HTERT RPE-1 (cell line): Measurements from ENCODE around the gene SNF8.
"Not testable (repeated sequence)": the region's sequence is repeated elsewhere in the genome, so short reads cannot be mapped to it uniquely, and the experiment has no call there.

ENCODE experiments used
- in situ Hi-C: fragments of 300-500 bp; cut with MboI; formaldehyde crosslinking; loops from 4 replicates; pipeline ENCODE4 v1.14.3; 2020; ENCODE audit warnings: low sequenced_read_pairs

The SNF8 gene, protein sequence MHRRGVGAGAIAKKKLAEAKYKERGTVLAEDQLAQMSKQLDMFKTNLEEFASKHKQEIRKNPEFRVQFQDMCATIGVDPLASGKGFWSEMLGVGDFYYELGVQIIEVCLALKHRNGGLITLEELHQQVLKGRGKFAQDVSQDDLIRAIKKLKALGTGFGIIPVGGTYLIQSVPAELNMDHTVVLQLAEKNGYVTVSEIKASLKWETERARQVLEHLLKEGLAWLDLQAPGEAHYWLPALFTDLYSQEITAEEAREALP

DNA sequence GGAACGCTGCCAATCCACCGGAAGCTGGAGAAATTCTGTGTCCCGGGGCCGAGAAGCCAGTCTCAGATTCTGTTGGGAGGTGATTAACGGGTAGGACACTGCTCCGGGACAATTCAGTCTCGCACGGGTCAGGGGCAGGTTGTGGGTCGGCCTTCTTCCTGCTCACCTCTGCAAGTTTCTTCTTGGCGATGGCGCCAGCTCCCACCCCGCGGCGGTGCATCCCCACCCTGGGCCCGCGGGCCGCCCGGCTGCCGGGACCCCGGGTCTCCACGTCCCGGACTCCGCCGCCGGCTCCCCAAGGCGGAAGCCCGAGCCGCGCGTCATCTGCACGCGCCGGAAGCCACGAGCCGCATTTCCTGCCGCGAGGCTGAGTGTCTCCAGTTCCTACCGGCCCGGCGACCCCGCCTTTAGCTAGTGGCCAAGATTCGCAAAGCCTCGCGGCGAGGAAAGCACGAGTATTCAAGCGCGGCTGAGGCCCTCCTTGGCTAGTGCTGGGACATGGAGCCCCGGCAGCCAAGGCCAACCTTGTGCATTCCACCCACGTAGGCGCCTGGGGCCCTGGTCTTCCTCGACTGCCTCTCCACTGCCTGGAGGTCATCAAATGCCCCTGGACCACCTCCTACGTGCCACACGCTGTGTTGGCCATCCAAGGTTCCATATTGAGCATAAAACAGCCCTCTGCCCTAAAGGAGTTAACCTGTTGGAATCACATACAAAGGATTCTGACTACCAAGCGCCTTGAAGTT lies at the start of gene SNF8:
SNF8 (minus strand) TSS at position 328 of the 746 bp plus-strand sequence; CDS start at position 220, 108 bp downstream.
- in situ Hi-C loops, result no loop called here

DNA sequence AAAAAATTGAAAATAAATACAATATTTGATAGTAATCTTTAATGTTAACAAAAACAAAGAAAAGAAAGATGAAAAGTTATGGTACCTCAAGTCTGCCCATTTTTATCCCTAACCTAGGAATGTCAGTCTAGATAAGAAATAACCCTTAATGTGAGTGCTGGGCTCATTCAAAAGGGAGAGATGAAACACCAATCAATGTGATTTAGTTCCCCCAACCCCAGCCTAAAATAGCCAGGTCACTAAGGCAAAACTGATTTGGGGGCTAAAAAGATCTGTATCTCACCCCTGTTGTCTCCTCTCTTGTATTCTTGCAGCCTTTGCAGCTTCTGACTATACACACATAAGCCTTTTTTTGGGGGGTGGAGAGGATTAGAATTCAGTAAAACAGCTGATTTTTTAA lies 49.3 kb upstream of the SNF8 start:
- in situ Hi-C loops, result no loop called here

DNA sequence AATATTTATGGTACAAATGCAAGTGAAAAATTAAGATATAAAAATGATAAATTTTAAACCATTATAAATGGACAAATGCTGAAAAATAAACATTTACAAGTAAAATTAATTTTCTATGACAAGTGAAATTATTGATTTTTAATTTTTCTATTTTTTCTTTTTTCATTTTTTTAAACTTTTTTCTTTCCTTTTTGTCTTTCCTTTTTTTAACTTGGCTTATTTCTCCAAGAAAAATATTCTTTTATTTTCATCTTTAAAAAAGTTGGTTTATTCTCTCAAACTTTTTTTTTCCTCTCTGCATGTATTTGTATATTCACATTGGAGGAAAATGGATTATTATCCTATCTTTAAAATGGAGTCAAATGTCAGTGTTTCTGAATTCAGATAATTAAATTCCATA lies 48.7 kb upstream of the SNF8 start:
- in situ Hi-C loops, result no loop called here

DNA sequence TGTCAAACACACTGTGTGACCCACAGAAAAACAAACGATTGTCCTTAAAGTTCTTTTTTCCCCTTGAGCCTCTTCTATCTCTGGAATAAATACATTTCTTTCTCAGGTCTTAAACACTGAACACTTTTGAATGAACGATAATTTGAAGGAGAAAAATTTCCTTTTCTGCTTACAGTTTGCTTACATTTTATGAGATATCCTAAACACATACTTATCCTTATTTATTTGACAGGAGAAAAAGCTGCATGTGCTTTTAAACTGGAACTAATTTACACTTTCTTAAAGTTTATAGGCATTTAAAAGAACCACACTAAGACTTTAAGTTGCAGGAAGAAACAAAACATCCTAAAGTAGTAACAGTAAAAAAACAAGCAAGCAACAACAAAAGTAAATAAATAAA lies 47.8 kb upstream of the SNF8 start:
- in situ Hi-C loops, result no loop called here

GRCh38 chr17:48990882-48991357 lies 46.3 kb upstream of the SNF8 start:
- in situ Hi-C loops, result no loop called here

GRCh38 chr17:48989100-48989499 lies 44.5 kb upstream of the SNF8 start:
- in situ Hi-C loops, result no loop called here

DNA sequence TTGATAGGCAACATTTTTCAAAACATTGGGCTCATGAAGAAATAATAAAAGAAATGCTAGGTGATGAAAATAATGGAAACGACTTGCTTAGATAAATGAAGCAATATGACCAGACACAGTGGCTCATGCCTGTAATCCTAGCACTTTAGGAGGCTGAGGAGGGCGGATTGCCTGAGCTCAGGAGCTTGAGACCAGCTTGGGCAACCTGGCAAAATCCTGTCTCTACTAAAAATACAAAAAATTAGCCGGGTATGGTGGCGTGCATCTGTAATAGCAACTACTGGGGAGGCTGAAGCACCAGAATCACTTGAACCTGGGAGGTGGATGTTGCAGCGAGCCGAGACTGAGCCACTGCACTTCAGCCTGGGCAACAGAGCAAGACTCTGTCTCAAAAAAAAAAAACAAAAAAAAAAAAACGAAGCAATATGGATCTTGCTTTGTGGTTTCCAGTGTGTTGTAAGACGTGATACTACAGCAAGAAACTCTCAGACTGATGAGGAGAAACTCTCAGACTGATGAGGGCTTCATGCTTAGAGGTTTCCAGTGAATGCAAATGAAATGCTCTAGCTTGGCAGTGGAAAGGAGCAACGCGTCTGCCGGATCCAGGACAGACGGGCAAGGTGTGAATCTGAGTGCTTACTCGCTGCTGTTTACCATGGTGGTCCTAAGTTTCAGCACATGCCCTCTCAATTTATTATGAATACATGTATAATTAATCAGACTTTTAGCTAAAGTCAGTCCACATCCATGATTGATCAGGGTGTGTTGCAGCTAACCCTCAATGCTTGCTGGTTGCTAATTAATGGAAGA lies 41.0 kb upstream of the SNF8 start:
- in situ Hi-C loops, result no loop called here

DNA sequence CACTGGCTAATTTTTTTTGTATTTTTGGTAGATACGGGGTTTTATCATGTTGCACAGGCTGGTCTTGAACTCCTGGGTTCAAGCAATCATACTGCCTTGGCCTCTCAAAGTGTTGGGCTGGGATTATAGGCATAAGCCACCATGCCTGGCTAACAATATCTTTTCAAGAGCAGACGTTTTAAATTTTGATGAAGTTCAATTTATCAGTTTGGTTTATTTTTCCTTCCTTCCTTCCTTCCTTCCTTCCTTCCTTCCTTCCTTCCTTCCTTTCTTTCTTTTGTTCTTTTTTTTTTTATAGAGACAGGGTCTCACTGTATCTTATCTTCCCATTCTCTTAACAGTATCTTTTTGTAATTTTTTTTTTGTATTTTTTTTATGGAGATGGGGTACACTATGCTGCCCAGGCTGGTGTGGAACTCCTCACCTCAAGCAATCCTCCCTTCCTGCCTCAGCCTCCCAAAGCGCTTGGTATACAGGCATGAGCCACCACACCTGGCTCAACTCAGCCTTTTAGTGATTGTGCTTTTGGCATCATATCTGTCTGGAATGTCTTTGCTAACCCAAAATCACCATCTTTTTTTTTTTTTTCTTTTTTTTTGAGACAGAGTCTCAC lies 37.4 kb upstream of the SNF8 start:
- in situ Hi-C loops, result no loop called here

- in situ Hi-C loops, result no loop called here
Observed at GRCh38 chr17:48973806-48974205, 29.2 kb upstream of the SNF8 start.

DNA sequence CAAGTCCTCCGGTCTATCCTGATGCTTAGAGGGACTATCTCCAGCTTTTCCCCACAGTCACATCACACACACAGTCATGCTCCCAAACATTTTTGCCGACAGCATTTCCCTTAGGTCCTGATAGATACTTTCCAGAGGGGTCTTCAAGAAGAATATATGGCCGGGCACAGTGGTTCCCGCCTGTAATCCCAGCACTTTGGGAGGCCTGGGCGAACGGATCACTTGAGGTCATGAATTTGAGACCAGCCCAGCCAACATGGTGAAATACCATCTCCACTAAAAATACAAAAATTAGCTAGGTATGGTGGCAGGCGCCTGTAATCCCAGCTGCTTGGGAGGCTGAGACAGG lies 28.1 kb upstream of the SNF8 start:
- in situ Hi-C loops, result no loop called here

DNA sequence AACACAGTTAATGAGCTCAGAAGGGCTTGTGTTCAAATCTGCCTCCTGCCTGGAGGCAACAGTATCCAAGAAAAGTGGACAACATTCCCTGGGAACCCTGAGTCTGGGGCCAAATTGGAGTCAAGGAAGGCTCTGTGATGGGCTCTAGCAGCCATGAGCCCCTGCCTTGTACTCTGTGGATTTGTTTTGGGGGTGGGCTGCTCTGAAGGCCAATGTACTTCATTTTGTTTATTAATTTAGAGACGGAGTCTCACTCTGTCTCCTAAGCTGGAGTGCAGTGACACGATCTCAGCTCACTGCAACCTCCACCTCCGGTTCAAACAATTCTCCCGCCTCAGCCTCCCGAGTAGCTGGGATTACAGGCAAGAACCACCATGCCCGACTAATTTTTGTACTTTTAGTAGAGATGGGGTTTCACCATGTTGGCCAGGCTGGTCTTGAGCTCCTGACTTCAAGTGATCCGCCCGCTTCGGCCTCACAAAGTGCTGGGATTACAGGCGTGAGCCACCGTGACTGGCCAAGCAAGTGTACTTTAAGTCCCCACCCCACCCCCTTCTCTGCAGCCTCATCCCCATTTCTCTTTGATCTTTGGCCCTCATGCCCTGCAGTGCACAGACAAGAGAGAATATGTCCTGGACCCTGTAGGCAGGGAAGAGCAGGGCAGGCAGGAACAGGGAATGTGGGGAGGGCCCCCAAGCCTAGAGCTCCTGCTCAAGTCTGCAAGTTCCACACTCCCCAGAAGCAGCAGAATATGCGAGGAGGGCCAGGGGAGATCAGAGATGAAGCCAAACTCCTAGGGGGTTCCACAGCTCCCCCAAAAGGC lies 26.4 kb upstream of the SNF8 start:
- in situ Hi-C loops, result no loop called here

GRCh38 chr17:48970224-48970623 lies 25.6 kb upstream of the SNF8 start:
- in situ Hi-C loops, result no loop called here

DNA sequence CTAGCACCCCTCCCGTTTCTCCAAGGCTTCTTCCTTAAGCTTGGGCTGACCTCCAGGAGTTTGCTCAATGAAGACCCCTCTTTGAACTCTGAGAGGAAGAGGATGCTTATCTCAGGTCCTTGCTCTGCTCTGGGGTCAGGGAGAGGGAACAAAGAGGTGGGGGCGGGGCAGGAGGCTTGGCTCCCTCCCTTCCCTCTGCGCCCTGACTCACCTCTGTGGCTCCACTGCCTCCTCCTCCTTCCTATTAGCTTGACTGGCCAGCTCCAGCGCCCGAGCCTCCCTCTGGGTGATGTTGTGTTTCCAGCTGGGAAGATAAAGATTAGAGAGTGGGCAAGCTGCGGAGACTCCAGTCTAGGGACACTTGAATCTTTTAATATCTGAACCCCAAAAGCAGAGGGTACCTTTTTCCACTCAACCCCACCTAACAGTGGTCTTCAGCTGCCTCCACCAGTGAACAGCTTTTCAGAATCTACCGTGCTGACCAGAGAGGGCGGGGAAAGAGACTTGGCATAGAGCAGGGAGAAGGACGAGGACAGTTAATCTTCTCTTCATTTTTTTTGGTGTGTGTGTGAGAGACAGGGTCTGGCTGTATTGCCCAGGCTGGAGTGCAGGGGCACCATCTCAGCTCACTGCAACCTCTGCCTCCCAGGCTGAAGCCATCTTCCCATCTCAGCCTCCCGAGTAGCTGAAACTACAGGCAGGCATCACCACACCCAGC lies 17.0 kb upstream of the SNF8 start:
- in situ Hi-C loops, result no loop called here

GRCh38 chr17:48960834-48961515 lies 16.3 kb upstream of the SNF8 start:
- in situ Hi-C loops, result no loop called here

DNA sequence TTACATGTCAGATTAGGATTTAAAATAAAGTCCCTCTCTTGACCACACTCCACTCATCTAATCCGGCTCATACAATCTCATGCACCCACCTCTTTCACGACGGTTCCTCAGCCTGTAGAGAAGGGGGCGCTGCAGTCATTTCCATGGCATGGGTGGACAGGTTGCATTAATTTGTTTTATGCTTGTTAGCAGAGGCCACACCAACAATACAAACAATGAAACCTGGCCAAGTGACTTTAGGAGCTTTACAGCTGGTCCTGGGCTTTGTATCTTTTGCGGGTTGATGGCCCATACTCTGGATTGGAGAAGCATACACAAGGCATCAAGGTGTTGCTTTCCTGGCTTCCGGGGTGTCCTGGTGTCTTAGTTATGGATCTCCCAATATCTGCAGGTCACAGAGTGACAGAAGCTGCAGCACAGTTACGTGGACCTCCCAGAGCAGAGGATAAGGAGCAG lies 9.7 kb upstream of the SNF8 start:
- in situ Hi-C loops, result no loop called here

GRCh38 chr17:48952904-48953303 lies 8.3 kb upstream of the SNF8 start:
- in situ Hi-C loops, result no loop called here

DNA sequence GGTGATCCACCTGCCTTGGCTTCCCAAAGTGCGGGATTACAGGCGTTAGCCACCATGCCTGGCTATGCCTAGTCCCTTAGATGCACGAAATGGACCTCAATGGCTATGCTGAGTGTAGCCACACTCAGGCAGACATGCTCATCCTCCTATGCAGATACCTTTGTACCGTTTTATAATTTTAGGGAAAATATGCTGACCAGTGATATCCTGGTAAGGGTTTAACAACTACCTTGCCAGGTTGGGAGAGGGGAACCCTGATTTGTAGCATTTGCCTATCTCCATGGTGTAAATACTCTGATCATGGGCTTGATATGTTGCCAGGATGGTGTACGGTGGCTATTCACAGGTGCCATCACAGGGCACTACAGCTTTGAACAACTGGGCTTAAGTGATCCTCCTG lies 6.9 kb upstream of the SNF8 start:
- in situ Hi-C loops, result no loop called here

- in situ Hi-C loops, result not testable (repeated sequence)
Observed at GRCh38 chr17:48945261-48945651, 614 bp upstream of the SNF8 start.

GRCh38 chr17:48933035-48933434 lies 11.6 kb downstream of the SNF8 start:
- in situ Hi-C loops, result no loop called here
